ENCODE results near the gene LGR4.

- TF ChIP-seq POLR2A (IDR thresholded peaks at IDR 0.05), result peak in 1 of 2 donors; percentile 38
- TF ChIP-seq, protein P1, sequence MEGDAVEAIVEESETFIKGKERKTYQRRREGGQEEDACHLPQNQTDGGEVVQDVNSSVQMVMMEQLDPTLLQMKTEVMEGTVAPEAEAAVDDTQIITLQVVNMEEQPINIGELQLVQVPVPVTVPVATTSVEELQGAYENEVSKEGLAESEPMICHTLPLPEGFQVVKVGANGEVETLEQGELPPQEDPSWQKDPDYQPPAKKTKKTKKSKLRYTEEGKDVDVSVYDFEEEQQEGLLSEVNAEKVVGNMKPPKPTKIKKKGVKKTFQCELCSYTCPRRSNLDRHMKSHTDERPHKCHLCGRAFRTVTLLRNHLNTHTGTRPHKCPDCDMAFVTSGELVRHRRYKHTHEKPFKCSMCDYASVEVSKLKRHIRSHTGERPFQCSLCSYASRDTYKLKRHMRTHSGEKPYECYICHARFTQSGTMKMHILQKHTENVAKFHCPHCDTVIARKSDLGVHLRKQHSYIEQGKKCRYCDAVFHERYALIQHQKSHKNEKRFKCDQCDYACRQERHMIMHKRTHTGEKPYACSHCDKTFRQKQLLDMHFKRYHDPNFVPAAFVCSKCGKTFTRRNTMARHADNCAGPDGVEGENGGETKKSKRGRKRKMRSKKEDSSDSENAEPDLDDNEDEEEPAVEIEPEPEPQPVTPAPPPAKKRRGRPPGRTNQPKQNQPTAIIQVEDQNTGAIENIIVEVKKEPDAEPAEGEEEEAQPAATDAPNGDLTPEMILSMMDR (IDR thresholded peaks at IDR 0.05), result no peak
Measured at GRCh38 chr11:27362749-27363575, 109.6 kb downstream of the LGR4 start, which contains the start of gene CCDC34.
